Measurements from ENCODE around the gene ZNF70. TPM values are rescaled to one million over a fixed set of nuclear protein-coding genes. Genes with fewer than 3 reads are reported as not detected.

The ZNF70 gene
- polyA plus RNA-seq, 1 of the 3 experiments (the other 2 are of a cell fraction) = 0.77 TPM

DNA sequence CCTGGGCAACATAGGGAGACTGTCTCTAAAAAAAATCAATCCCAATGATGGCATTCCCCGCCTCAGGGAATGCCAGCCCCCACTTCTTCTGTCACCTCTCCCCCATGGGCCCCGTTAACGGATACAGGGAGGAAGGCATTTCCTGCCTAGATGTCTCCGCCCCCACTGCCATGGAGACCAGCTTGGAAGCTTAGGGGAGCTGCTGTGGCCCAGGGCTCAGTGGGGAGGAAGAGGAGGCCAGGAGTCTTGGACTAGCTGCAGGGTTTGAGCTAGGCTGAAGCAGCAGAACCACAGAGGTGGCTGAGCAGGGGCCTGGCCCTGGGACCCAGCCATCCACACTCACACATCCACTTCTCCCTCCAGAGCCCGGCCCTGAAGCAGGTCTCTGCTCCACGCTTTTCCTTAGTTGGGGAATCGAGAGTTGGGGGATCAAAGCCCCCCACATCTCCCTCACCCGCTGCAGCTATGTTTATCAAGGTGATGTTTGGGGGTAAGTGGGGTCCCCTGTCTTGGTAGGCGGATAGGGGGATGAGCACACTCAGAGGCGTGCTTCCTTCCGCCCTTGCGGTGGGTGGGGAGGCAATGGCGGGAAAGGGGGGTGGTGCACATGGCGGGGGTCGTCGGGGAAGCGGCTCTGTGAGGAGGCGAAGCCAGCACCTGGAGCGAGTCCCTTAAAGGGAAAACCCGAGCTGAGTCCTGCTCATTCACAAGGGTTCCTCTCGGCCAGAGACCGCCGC is 12.1 kb upstream of the ZNF70 start, which contains the start of gene C22orf15 (continued):
- TF ChIP-seq, protein P1, sequence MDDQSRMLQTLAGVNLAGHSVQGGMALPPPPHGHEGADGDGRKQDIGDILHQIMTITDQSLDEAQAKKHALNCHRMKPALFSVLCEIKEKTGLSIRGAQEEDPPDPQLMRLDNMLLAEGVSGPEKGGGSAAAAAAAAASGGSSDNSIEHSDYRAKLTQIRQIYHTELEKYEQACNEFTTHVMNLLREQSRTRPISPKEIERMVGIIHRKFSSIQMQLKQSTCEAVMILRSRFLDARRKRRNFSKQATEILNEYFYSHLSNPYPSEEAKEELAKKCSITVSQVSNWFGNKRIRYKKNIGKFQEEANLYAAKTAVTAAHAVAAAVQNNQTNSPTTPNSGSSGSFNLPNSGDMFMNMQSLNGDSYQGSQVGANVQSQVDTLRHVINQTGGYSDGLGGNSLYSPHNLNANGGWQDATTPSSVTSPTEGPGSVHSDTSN (IDR thresholded peaks at IDR 0.05) = no peak

DNA sequence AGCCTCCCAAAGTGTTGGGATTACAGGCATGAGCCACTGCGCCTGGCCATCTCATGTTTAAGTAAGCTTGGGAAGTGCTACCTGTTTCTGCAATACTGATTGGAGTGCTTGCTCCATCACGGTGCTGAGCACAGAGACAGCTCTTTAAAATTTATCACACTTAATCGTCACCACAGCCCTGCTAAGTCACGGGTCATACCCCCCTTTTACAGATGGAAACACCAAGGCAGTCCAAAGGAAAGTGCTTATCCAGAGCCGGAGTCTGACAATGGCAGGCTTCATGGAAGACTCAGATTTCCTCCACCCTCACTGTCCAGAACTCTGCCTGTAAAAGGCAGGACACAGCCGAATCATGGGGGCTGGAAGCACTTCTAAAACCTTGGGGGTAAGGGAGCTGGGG is 9.1 kb upstream of the ZNF70 start:
- no peak overlapping the region for H3K9ac ChIP-seq
- no peak overlapping the region for H3K4me3 ChIP-seq (ENCODE audit: low read depth in 2 of 2, low read length in 1 of 2)
- H2AFZ ChIP-seq (ENCODE audit: low read depth) = no peak overlapping the region
- no peak overlapping the region for H3K4me2 ChIP-seq
- POLR2A ChIA-PET = interaction anchor here (1.0 kb wide), 1 partner anchor 9 kb away, joined by 4 read pairs; the partner anchor contains the start of gene ZNF70
- H3K9me2 ChIP-seq = no peaks in the 10 kb centered on the region
- peaks cover 0 to 7% of the 10 kb centered on the region in 2 experiments; a peak in 2 of 4 replicates for H3K4me1 ChIP-seq (ENCODE audit: control insufficient read depth in 1 of 2, insufficient read depth in 2 of 2, low read depth in 1 of 2, low read length in 1 of 2)
- H3K79me2 ChIP-seq (ENCODE audit: insufficient read depth) = no peaks in the 10 kb centered on the region
- no peak for DNase-seq
- no peak overlapping the region for H3K27ac ChIP-seq (ENCODE audit: low read depth in 2 of 2, low read length in 1 of 2)
- CTCF ChIA-PET = interaction anchor here (0.7 to 3.7 kb wide), 2 partner anchors 8 to 90 kb away, joined by 3 to 24 read pairs; partner anchors contain the start of gene CHCHD10
- H3K9me3 ChIP-seq = no peaks in the 10 kb centered on the region
- TF ChIP-seq SIN3A (IDR thresholded peaks at IDR 0.05; ENCODE audit: borderline replicate concordance, low read depth, low read length) (no peak), FOXJ3 (CRISPR knock-in tag; IDR thresholded peaks at IDR 0.05) (no peak), TAF1 (IDR thresholded peaks at IDR 0.05; ENCODE audit: borderline replicate concordance, low read depth, low read length) (no peak), SMC3 (IDR thresholded peaks at IDR 0.05; ENCODE audit: low read depth, low read length) (no peak), FOSL2 (IDR thresholded peaks at IDR 0.05; ENCODE audit: borderline replicate concordance, low read depth) (no peak), YY1 (IDR thresholded peaks at IDR 0.05; ENCODE audit: low read depth) (no peak), GATA2 (CRISPR knock-in tag; IDR thresholded peaks at IDR 0.05) (no peak), TEAD4 (IDR thresholded peaks at IDR 0.05; ENCODE audit: borderline replicate concordance, insufficient read depth) (no peak)
- TF ChIP-seq, protein P2, sequence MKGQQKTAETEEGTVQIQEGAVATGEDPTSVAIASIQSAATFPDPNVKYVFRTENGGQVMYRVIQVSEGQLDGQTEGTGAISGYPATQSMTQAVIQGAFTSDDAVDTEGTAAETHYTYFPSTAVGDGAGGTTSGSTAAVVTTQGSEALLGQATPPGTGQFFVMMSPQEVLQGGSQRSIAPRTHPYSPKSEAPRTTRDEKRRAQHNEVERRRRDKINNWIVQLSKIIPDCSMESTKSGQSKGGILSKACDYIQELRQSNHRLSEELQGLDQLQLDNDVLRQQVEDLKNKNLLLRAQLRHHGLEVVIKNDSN (IDR thresholded peaks at IDR 0.05; ENCODE audit: borderline replicate concordance, low read depth) = no peak
- TF ChIP-seq, protein P3, sequence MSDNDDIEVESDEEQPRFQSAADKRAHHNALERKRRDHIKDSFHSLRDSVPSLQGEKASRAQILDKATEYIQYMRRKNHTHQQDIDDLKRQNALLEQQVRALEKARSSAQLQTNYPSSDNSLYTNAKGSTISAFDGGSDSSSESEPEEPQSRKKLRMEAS (IDR thresholded peaks at IDR 0.05; ENCODE audit: low read depth) = no peak
- TF ChIP-seq, protein P1 (IDR thresholded peaks at IDR 0.05) = no peak
- H3F3A ChIP-seq (replicated peaks; ENCODE audit: insufficient read depth) = no peaks in the 10 kb centered on the region
- H4K20me1 ChIP-seq (ENCODE audit: insufficient read depth) = no peaks in the 10 kb centered on the region
- no peaks in the 10 kb centered on the region for H3K27me3 ChIP-seq (ENCODE audit: insufficient read depth)
- H3K36me3 ChIP-seq (replicated peaks in 1 of 2; ENCODE audit: control insufficient read depth in 1 of 2, insufficient read depth in 2 of 2, low read length in 1 of 2) = no peaks in the 10 kb centered on the region
- 75% methylated on average over 6 of the region's 6 CpGs for WGBS (ENCODE audit: low lambda C conversion rate)
